Fibroblast of lung (primary cell): ENCODE results near the gene DTWD2. TPM values are rescaled to one million over a fixed set of nuclear protein-coding genes. Genes with fewer than 3 reads are reported as not detected.
"Not testable (repeated sequence)": the region's sequence is repeated elsewhere in the genome, so short reads cannot be mapped to it uniquely, and the experiment has no call there.

Source experiments
- DNase-seq, 2 donors: peaks; one replicate each; pipeline versions ENCODE4 v3.0.0 to v3.0.0-alpha.2; 2010; ENCODE audit warnings: low read depth in 2 of 2
- H2AFZ ChIP-seq: 2 replicates; pipeline ENCODE4 v1.5.1; 2012; ENCODE audit warnings: low read length, control low read depth, inconsistent platforms
- H3K27ac ChIP-seq: 2 replicates; pipeline ENCODE4 v1.5.1; 2011; ENCODE audit warnings: low read length, control low read depth; ENCODE audit not compliant: insufficient read depth
- H3K27me3 ChIP-seq: 2 replicates; pipeline ENCODE4 v1.5.1; 2011; ENCODE audit warnings: mild to moderate bottlenecking, low read length; ENCODE audit not compliant: control insufficient read depth, insufficient read depth
- H3K36me3 ChIP-seq: 2 replicates; pipeline ENCODE4 v1.5.1; 2011; ENCODE audit warnings: low read length; ENCODE audit not compliant: control insufficient read depth, insufficient read depth
- H3K4me1 ChIP-seq: 2 replicates; pipeline ENCODE4 v1.5.1; 2011; ENCODE audit warnings: low read length; ENCODE audit not compliant: control insufficient read depth, insufficient read depth; ENCODE audit errors: extremely low read depth
- H3K4me2 ChIP-seq: 2 replicates; pipeline ENCODE4 v1.5.1; 2011; ENCODE audit warnings: low read length, control low read depth; ENCODE audit not compliant: insufficient read depth; ENCODE audit errors: extremely low read depth
- H3K4me3 ChIP-seq, 4 experiments: fragments of 200-600 bp in 1 of 4; sonication (generic) in 1 of 4; replicated peaks in 1 of 4; 2 replicates each; pipeline ENCODE4 v1.5.1; 2011 to 2016; ENCODE audit warnings: low read length in 4 of 4, low read depth in 3 of 4, mild to moderate bottlenecking in 3 of 4, control low read depth in 2 of 4, inconsistent platforms in 1 of 4, mixed read lengths in 1 of 4; ENCODE audit not compliant: insufficient read depth in 1 of 4; ENCODE audit errors: control extremely low read depth in 1 of 4
- H3K79me2 ChIP-seq: 2 replicates; pipeline ENCODE4 v1.5.1; 2012; ENCODE audit warnings: mild to moderate bottlenecking, low read length, inconsistent platforms; ENCODE audit not compliant: control insufficient read depth, insufficient read depth
- H3K9ac ChIP-seq: 2 replicates; pipeline ENCODE4 v1.5.1; 2011; ENCODE audit warnings: mild to moderate bottlenecking, low read length, control low read depth; ENCODE audit not compliant: insufficient read depth
- H3K9me3 ChIP-seq: 2 replicates; pipeline ENCODE4 v1.5.1; 2012; ENCODE audit warnings: low read depth, low read length; ENCODE audit not compliant: control insufficient read depth, insufficient read depth
- H4K20me1 ChIP-seq: 2 replicates; pipeline ENCODE4 v1.5.1; 2011; ENCODE audit warnings: low read length; ENCODE audit not compliant: control insufficient read depth, insufficient read depth; ENCODE audit errors: extremely low read depth
- CTCF ChIP-seq, 2 donors: IDR thresholded peaks in 1 of 2; conservative IDR thresholded peaks in 1 of 2; 1 replicate in 1 of 2; 2 replicates in 1 of 2; pipeline ENCODE4 v1.5.1; 2011 to 2012; ENCODE audit warnings: low read length in 2 of 2, control low read depth in 1 of 2, inconsistent platforms in 1 of 2, low read depth in 1 of 2, mild to moderate bottlenecking in 1 of 2
- EZH2 ChIP-seq: IDR thresholded peaks from 2 replicates; pipeline ENCODE4 v1.5.1; 2012; ENCODE audit warnings: low read length, control low read depth, mild to moderate bottlenecking; ENCODE audit errors: missing control alignments
- polyA plus RNA-seq, 2 donors: library from polyadenylated mRNA; depleted of rRNA in 1 of 2; stranded (reverse) in 1 of 2; unstranded in 1 of 2; fragments of >200 nt; gene quantifications; 2 replicates each; pipeline ENCODE4 v1.2.1, GENCODE V29; 2011 to 2012; ENCODE audit warnings: missing spikeins in 1 of 2
- total RNA-seq: library from RNA; depleted of rRNA; stranded (reverse); fragments of >200 nt; gene quantifications from 2 replicates; pipeline ENCODE4 v1.2.1, GENCODE V29; 2014

The DTWD2 gene
- total and polyA plus RNA-seq, 2 donors (not counting 1 experiment from before 2014, with no cell fraction given): 2.8 to 4.8 TPM

GRCh38 chr5:119009131-119009530 is 20.8 kb upstream of the DTWD2 start:
- H3K79me2 ChIP-seq: no peaks in the 10 kb centered on the region
- H2AFZ ChIP-seq: no peak overlapping the region
- H3K36me3 ChIP-seq: no peaks in the 10 kb centered on the region
- no peak overlapping the region for H3K27ac ChIP-seq
- TF ChIP-seq EZH2 (no peak), CTCF (conservative IDR thresholded peaks at IDR 0.05 in 1 of 2, IDR thresholded peaks at IDR 0.05 in 1 of 2; ENCODE audit: low read depth in 1 of 2, low read length in 2 of 2) (no peak)
- H3K27me3 ChIP-seq: no peaks in the 10 kb centered on the region
- no peak overlapping the region for H3K4me3 ChIP-seq
- DNase-seq: no peak
- no peaks in the 10 kb centered on the region for H3K4me1 ChIP-seq
- no peak overlapping the region for H3K4me2 ChIP-seq
- H3K9ac ChIP-seq: no peak overlapping the region
- no peaks in the 10 kb centered on the region for H4K20me1 ChIP-seq
- no peaks in the 10 kb centered on the region for H3K9me3 ChIP-seq

GRCh38 chr5:118999696-119000095 is 11.3 kb upstream of the DTWD2 start:
- DNase-seq: no peak
- Histone ChIP-seq H3K4me1 (no peaks in the 10 kb centered on the region), H3K4me2 (no peak overlapping the region), H3K36me3 (no peaks in the 10 kb centered on the region), H4K20me1 (no peaks in the 10 kb centered on the region), H3K4me3 (no peak overlapping the region), H2AFZ (no peak overlapping the region), H3K27ac (no peak overlapping the region), H3K79me2 (no peaks in the 10 kb centered on the region), H3K9ac (no peak overlapping the region), H3K27me3 (no peaks in the 10 kb centered on the region), H3K9me3 (no peaks in the 10 kb centered on the region)
- TF ChIP-seq CTCF (conservative IDR thresholded peaks at IDR 0.05 in 1 of 2, IDR thresholded peaks at IDR 0.05 in 1 of 2; ENCODE audit: low read depth in 1 of 2, low read length in 2 of 2) (no peak), EZH2 (no peak)

- H3K9me3 ChIP-seq, H4K20me1 ChIP-seq, H3K4me2 ChIP-seq, H3K27ac ChIP-seq, H3K4me1 ChIP-seq, H2AFZ ChIP-seq, DNase-seq, H3K36me3 ChIP-seq, H3K79me2 ChIP-seq, H3K4me3 ChIP-seq, H3K27me3 ChIP-seq, H3K9ac ChIP-seq: not testable (repeated sequence)
Observed at GRCh38 chr5:118998861-118999260, 10.5 kb upstream of the DTWD2 start.
